ENCODE measurements around the gene TRMT5. TPM values are rescaled to one million over a fixed set of nuclear protein-coding genes. Genes with fewer than 3 reads are reported as not detected.

TRMT5 gene
- total RNA-seq, 4 donors from 2014 or later: 5.7 to 13.0 (median 7.8) TPM

GRCh38 chr14:60984196-60984595 lies 3.3 kb upstream of the TRMT5 start:
- TF ChIP-seq CTCF (IDR thresholded peaks at IDR 0.05) (no peak), POLR2A (IDR thresholded peaks at IDR 0.05) (no peak)
- no peak for DNase-seq
- H3K4me1 ChIP-seq: peaks cover 5 to 28% (median 21%) of the 10 kb centered on the region in 3 donors
- no peak overlapping the region for H3K27ac ChIP-seq
- 80 to 100% methylated on average over 1 of the region's 1 CpG for WGBS, 2 donors
- intact Hi-C loops (cut with DNase I): no loop called here
- H3K9me3 ChIP-seq: no peaks in the 10 kb centered on the region
- H3K36me3 ChIP-seq: peaks cover 0 to 35% (median 0%) of the 10 kb centered on the region in 3 donors
- no peaks in the 10 kb centered on the region for H3K27me3 ChIP-seq
- no peak overlapping the region for H3K4me3 ChIP-seq

- Histone ChIP-seq H3K4me1 (peaks cover 5 to 45% (median 21%) of the 10 kb centered on the region in 3 donors), H3K27me3 (no peaks in the 10 kb centered on the region), H3K36me3 (peaks cover 0 to 20% (median 0%) of the 10 kb centered on the region in 3 donors), H3K27ac (peak overlapping the region; percentile 86 to 96 (median 90)), H3K9me3 (no peaks in the 10 kb centered on the region), H3K4me3 (peak overlapping the region; percentile 74 to 94 (median 79))
- no peak for TF ChIP-seq CTCF (IDR thresholded peaks at IDR 0.05)
- TF ChIP-seq POLR2A (IDR thresholded peaks at IDR 0.05): no peak
- 9% methylated on average over 12 of the region's 12 CpGs for WGBS, 2 donors
- DNase-seq: no peak
- intact Hi-C loops (cut with DNase I): no loop called here
Observed at GRCh38 chr14:60981633-60982455, 965 bp upstream of the TRMT5 start.

GRCh38 chr14:60977847-60978246 lies 3.0 kb downstream of the TRMT5 start:
- Histone ChIP-seq H3K4me3 (no peak overlapping the region), H3K9me3 (no peaks in the 10 kb centered on the region), H3K4me1 (peaks cover 5 to 45% (median 21%) of the 10 kb centered on the region in 3 donors), H3K27ac (no peak overlapping the region), H3K27me3 (no peaks in the 10 kb centered on the region), H3K36me3 (peaks cover 0 to 35% (median 0%) of the 10 kb centered on the region in 3 donors)
- intact Hi-C loops (cut with DNase I): no loop called here
- no peak for DNase-seq
- 36 to 47% methylated on average over 2 of the region's 2 CpGs for WGBS, 2 donors
- no peak for TF ChIP-seq POLR2A (IDR thresholded peaks at IDR 0.05)
- TF ChIP-seq CTCF (IDR thresholded peaks at IDR 0.05): no peak

GRCh38 chr14:60975551-60975950 lies 5.3 kb downstream of the TRMT5 start:
- no peak overlapping the region for H3K4me3 ChIP-seq
- 53 to 54% methylated on average over 2 of the region's 2 CpGs for WGBS, 2 donors
- no peak for DNase-seq
- peaks cover 0 to 31% (median 12%) of the 10 kb centered on the region in 3 donors for H3K4me1 ChIP-seq
- TF ChIP-seq CTCF (IDR thresholded peaks at IDR 0.05) (no peak), POLR2A (IDR thresholded peaks at IDR 0.05) (no peak)
- intact Hi-C loops (cut with DNase I): no loop called here
- H3K9me3 ChIP-seq: no peaks in the 10 kb centered on the region
- H3K27me3 ChIP-seq: no peaks in the 10 kb centered on the region
- no peak overlapping the region for H3K27ac ChIP-seq
- peaks cover 0 to 44% (median 0%) of the 10 kb centered on the region in 3 donors for H3K36me3 ChIP-seq

- Histone ChIP-seq H3K9me3 (no peaks in the 10 kb centered on the region), H3K4me1 (peaks cover 0 to 18% (median 0%) of the 10 kb centered on the region in 3 donors), H3K27ac (no peak overlapping the region), H3K4me3 (no peak overlapping the region), H3K27me3 (no peaks in the 10 kb centered on the region), H3K36me3 (peaks cover 0 to 44% (median 0%) of the 10 kb centered on the region in 3 donors)
- DNase-seq: no peak
- no peak for TF ChIP-seq CTCF (IDR thresholded peaks at IDR 0.05)
- no peak for TF ChIP-seq POLR2A (IDR thresholded peaks at IDR 0.05)
- 85 to 88% methylated on average over 6 of the region's 6 CpGs for WGBS, 2 donors
- intact Hi-C loops (cut with DNase I): no loop called here
Observed at GRCh38 chr14:60974090-60974651, 6.7 kb downstream of the TRMT5 start.

Data from esophagus squamous epithelium (tissue), 5 donors.